CD8-positive, alpha-beta memory T cell (primary cell): ENCODE measurements around the gene GTF2A1. TPM values are rescaled to one million over a fixed set of nuclear protein-coding genes. Genes with fewer than 3 reads are reported as not detected.

Experiments
- CTCF ChIA-PET: fragments of 350-600 bp; sonication (Branson Sonifier 250); formaldehyde crosslinking; loops from one replicate; lab custom pipeline; 2021; ENCODE audit warnings: antibody characterized with exemption; lab: Charles Lee
- POLR2A ChIA-PET: fragments of 350-600 bp; sonication (Branson Sonifier 250); formaldehyde crosslinking; loops from one replicate; lab custom pipeline; 2021; ENCODE audit warnings: antibody characterized with exemption; lab: Charles Lee
- DNase-seq, 5 donors: peaks; one replicate each; pipeline versions ENCODE4 v3.0.0 to v3.0.0-alpha.2; 2020 to 2022; ENCODE audit warnings: mixed read lengths in 1 of 5
- H3K27ac ChIP-seq: one replicate; pipeline ENCODE4 v1.7.0; 2013; ENCODE audit warnings: low read depth, mild to moderate bottlenecking, low read length, moderate library complexity
- H3K27me3 ChIP-seq: 2 replicates; pipeline ENCODE4 v1.7.0; 2013; ENCODE audit warnings: low read length, mild to moderate bottlenecking; ENCODE audit not compliant: insufficient read depth, poor library complexity, severe bottlenecking
- H3K36me3 ChIP-seq: 2 replicates; pipeline ENCODE4 v1.7.0; 2013; ENCODE audit warnings: mild to moderate bottlenecking, low read length, moderate library complexity; ENCODE audit not compliant: insufficient read depth
- H3K4me1 ChIP-seq: 2 replicates; pipeline ENCODE4 v1.7.0; 2013; ENCODE audit warnings: mild to moderate bottlenecking, low read length, moderate library complexity; ENCODE audit not compliant: insufficient read depth
- H3K4me3 ChIP-seq: 2 replicates; pipeline ENCODE4 v1.7.0; 2013; ENCODE audit warnings: mild to moderate bottlenecking, low read length
- H3K9me3 ChIP-seq: 2 replicates; pipeline ENCODE4 v1.7.0; 2013; ENCODE audit warnings: mild to moderate bottlenecking, low read length
- H3K27ac Mint-ChIP-seq, 8 donors: one replicate each; pipeline ENCODE4 v1.8.0; 2020 to 2021; ENCODE audit warnings: mixed read lengths in 8 of 8, mild to moderate bottlenecking in 6 of 8, inconsistent platforms in 3 of 8, moderate library complexity in 3 of 8
- H3K27me3 Mint-ChIP-seq, 2 donors: one replicate each; pipeline ENCODE4 v1.8.0; 2020 to 2021; ENCODE audit warnings: mixed read lengths in 2 of 2, mild to moderate bottlenecking in 1 of 2, moderate library complexity in 1 of 2
- H3K36me3 Mint-ChIP-seq, 3 donors: one replicate each; pipeline ENCODE4 v1.8.0; 2020 to 2021; ENCODE audit warnings: mixed read lengths in 3 of 3, inconsistent platforms in 1 of 3, mild to moderate bottlenecking in 1 of 3
- H3K4me1 Mint-ChIP-seq, 3 donors: one replicate each; pipeline ENCODE4 v1.8.0; 2020 to 2021; ENCODE audit warnings: mixed read lengths in 3 of 3, inconsistent platforms in 1 of 3, mild to moderate bottlenecking in 1 of 3
- H3K4me3 Mint-ChIP-seq, 7 donors: one replicate each; pipeline ENCODE4 v1.8.0; 2020 to 2021; ENCODE audit warnings: mixed read lengths in 7 of 7, mild to moderate bottlenecking in 6 of 7, moderate library complexity in 4 of 7, inconsistent platforms in 2 of 7
- H3K9me3 Mint-ChIP-seq, 5 donors: one replicate each; pipeline ENCODE4 v1.8.0; 2020 to 2022; ENCODE audit warnings: mixed read lengths in 5 of 5, mild to moderate bottlenecking in 3 of 5, moderate library complexity in 2 of 5, inconsistent platforms in 1 of 5
- polyA plus RNA-seq: library from polyadenylated mRNA; unstranded; fragments of 300-500 nt; fragmentation: Illumina TruSeq; gene quantifications from one replicate; pipeline ENCODE4 v1.2.3, GENCODE V29; 2021
- total RNA-seq, 2 experiments: library from RNA; stranded (reverse); gene quantifications; one replicate each; pipeline ENCODE4 v1.2.3, GENCODE V29; 2021

GTF2A1 gene
- 10 to 100 TPM; 49.4 TPM for total RNA-seq
- polyA plus RNA-seq: 8.2 TPM

DNA sequence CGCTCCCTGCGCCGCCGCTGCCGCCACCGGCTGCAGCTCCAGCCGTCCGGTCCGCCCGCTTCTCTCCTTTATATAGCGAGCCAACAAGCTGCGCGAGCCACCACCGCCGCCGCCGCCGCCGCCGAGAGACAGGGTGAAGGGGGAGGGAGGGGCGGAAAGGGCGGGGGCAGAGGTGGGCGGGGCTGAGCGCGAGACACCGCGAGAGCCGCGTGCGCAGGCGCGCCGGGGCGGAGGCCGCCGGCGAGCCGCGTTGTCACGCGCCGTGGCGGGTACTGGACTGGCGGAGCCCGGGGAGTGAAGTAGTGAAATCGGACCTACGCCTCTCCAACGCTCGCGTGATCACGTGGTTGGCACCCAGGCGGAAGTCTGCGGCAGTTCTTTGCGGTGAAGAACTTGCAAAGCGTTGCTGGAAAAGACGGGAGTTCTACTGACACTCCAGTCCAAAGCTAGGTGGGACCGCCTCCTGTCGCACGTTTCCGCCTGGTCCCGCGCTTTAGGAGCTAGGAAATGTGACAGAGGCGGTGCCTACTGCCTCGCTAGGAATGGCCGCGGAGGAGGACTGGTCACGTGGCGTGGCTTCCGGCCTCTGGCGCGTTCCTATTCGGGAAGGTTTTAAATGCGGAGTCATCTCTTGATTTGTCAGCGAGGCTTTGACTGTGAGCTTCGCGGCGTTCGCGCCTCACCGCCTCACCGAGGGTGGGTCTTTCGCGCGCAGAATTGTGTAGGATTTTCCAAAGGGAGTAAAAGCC is at the start of gene GTF2A1:
GTF2A1 (minus strand) TSS at position 130 of the 749 bp plus-strand sequence. CDS start 441 bp downstream, outside the sequence.
- POLR2A ChIA-PET: interaction anchor here (0.6 to 2.1 kb wide), 11 partner anchors 38 to 313 kb away, joined by 3 to 24 read pairs (median 7); partner anchors contain the start of genes CEP128, SEL1L and TSHR
- Mint-ChIP-seq H3K27ac (peak within 1 kb of the TSS; percentile 97 to 100 (median 100)), H3K36me3 (peaks cover 0 to 27% (median 3%) of the 10 kb centered on the region in 3 donors), H3K27me3 (peaks cover 0 to 10% of the 10 kb centered on the region in 2 donors), H3K4me1 (peaks cover 33 to 46% (median 43%) of the 10 kb centered on the region in 3 donors), H3K4me3 (peak within 1 kb of the TSS; percentile 95 to 100 (median 100)), H3K9me3 (peaks cover 0 to 2% (median 2%) of the 10 kb centered on the region in 5 donors)
- Histone ChIP-seq H3K36me3 (no peaks in the 10 kb centered on the region), H3K4me3 (peak within 1 kb of the TSS; percentile 99), H3K9me3 (no peaks in the 10 kb centered on the region), H3K27me3 (no peaks in the 10 kb centered on the region), H3K27ac (peak within 1 kb of the TSS; percentile 100), H3K4me1 (peaks cover 32% of the 10 kb centered on the region)
- peak; percentile 93 to 97 (median 95) for DNase-seq
- CTCF ChIA-PET: interaction anchor here (1.1 to 1.8 kb wide), 3 partner anchors 51 to 290 kb away, joined by 4 to 7 read pairs (median 6); no protein-coding TSS in a partner anchor

DNA sequence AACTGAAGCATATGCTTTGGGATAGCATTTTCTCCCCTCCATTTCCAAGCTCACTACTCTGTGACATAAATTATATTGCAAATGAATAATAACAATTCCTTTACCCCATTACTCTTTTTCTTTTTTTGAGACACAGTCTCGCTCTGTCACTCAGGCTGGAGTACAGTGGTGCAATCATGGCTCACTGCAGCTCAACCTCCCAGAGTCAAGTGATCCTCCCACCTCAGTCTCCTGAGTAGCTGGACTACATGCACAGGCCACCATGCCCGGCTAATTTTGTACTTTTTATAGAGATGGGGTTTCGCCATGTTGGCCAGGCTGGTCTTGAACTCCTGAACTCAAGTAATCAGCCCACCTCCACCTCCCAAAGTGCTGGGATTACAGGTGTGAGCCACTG is 49.2 kb upstream of the GTF2A1 start:
- no peaks in the 10 kb centered on the region for H3K4me1 Mint-ChIP-seq
- Histone ChIP-seq H3K27me3 (no peaks in the 10 kb centered on the region), H3K36me3 (no peaks in the 10 kb centered on the region), H3K4me1 (no peaks in the 10 kb centered on the region), H3K4me3 (no peak overlapping the region), H3K27ac (no peak overlapping the region), H3K9me3 (no peaks in the 10 kb centered on the region)
- H3K9me3 Mint-ChIP-seq: no peaks in the 10 kb centered on the region
- no peak for DNase-seq
- ChIA-PET POLR2A (no interaction called here), CTCF (interaction anchor here (0.6 to 2.2 kb wide), 6 partner anchors 9 to 199 kb away, joined by 3 to 13 read pairs (median 4); no protein-coding TSS in a partner anchor)
- no peaks in the 10 kb centered on the region for H3K36me3 Mint-ChIP-seq
- H3K27me3 Mint-ChIP-seq: peaks cover 7 to 30% of the 10 kb centered on the region in 2 donors
- H3K4me3 Mint-ChIP-seq: no peak overlapping the region
- H3K27ac Mint-ChIP-seq: no peak overlapping the region

DNA sequence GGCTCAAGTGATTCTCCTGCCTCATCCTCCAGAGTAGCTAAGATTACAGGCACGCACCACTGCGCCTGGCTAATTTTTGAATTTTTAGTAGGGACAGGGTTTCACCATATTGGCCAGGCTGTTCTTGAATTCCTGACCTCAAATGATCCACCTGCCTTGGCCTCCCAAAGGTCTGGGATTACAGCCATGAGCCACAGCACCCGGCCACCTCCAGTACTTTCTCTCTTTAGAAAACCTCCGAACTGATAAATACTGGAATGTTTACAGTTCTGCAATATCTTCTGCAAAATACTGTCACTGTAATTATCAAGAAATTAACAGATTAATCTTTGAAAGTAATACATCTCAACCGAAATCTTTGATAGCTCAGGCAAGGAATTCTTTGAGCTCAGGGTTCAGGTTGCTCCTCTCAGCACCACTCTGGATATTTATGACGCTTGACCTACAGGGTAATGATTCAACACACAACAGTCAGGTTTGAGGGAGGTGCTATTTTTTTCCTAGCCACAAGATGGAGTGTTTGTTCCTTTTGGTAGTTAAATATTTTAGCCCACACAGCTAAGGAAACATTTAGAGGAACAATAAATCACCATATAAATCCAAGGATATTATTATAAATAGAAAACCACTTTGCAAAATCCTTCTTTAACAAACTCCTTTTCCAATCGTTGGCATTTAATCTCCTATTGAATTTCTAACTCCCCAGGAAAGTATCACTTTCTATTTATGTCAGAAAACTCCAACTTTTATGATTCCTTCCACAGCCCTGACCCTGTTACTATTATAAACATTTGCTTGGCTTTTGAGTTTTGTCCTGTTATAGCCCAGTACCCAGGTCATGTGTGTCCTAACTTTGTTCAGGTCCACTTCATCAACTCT is 48.6 kb upstream of the GTF2A1 start:
- Histone ChIP-seq H3K27me3 (no peaks in the 10 kb centered on the region), H3K27ac (no peak overlapping the region), H3K9me3 (no peaks in the 10 kb centered on the region), H3K4me1 (no peaks in the 10 kb centered on the region), H3K36me3 (no peaks in the 10 kb centered on the region), H3K4me3 (no peak overlapping the region)
- ChIA-PET POLR2A (no interaction called here), CTCF (interaction anchor here (0.6 to 2.2 kb wide), 7 partner anchors 9 to 1216 kb away, joined by 3 to 13 read pairs (median 4); no protein-coding TSS in a partner anchor)
- Mint-ChIP-seq H3K36me3 (no peaks in the 10 kb centered on the region), H3K4me1 (no peaks in the 10 kb centered on the region), H3K27ac (no peak overlapping the region), H3K27me3 (peaks cover 9 to 32% of the 10 kb centered on the region in 2 donors), H3K4me3 (no peak overlapping the region), H3K9me3 (no peaks in the 10 kb centered on the region)
- DNase-seq: peak in 2 of 5 donors; percentile 21 to 23

DNA sequence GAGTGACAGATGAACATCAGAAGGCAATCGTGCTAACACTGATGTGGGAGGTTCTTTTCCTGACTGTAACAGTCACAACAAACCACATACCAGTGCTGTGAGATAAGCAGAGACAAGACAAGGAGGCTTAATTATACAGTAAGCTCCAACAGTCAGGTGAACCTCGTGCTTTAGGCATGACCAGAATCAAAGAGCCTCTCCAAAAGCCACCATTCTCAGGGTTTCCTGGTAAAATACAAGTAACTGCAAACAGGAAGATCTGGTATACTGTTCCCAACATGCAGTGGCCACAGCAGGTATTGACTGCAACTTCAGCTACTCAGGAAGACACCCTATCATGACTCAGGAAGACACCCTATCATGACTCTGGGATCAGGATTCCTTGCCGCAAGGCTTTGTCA is 47.3 kb upstream of the GTF2A1 start:
- POLR2A ChIA-PET: no interaction called here
- Histone ChIP-seq H3K4me1 (no peaks in the 10 kb centered on the region), H3K36me3 (no peaks in the 10 kb centered on the region), H3K27ac (no peak overlapping the region), H3K4me3 (no peak overlapping the region), H3K27me3 (no peaks in the 10 kb centered on the region), H3K9me3 (no peaks in the 10 kb centered on the region)
- Mint-ChIP-seq H3K27me3 (peaks cover 9 to 41% of the 10 kb centered on the region in 2 donors), H3K9me3 (no peaks in the 10 kb centered on the region), H3K4me1 (no peaks in the 10 kb centered on the region), H3K27ac (no peak overlapping the region), H3K36me3 (no peaks in the 10 kb centered on the region), H3K4me3 (no peak overlapping the region)
- DNase-seq: no peak
- CTCF ChIA-PET: interaction anchor here (1.5 to 1.9 kb wide), 3 partner anchors 46 to 197 kb away, joined by 4 to 5 read pairs (median 4); no protein-coding TSS in a partner anchor

DNA sequence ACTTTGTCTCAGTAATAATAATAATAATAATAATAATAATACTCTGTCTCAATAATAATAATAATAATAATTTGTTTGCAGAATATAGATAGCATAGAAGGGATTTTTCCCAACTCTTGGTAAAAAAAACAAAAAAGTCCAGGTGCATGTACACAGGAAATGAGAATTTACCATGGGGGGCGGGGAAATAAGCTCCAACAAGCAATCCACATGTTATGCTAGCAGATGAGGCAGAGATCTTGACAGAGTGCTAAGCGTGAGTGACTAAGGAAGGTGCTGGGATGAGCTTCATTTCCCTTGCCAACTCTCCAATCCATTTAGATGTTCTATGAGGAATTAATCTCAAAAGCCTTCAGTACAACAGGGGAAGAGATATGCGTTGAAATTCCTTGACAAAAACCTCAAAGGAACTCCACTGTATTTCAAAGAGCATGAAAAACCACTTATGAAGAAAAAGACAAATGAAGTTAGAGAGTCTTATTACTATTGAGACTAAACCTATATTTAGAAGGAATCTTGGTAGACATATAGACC is 44.9 kb upstream of the GTF2A1 start:
- peaks cover 12 to 57% of the 10 kb centered on the region in 2 donors for H3K27me3 Mint-ChIP-seq
- no peaks in the 10 kb centered on the region for H3K4me1 Mint-ChIP-seq
- no peaks in the 10 kb centered on the region for H3K9me3 ChIP-seq
- H3K27ac Mint-ChIP-seq: no peak overlapping the region
- no peaks in the 10 kb centered on the region for H3K4me1 ChIP-seq
- H3K36me3 Mint-ChIP-seq: no peaks in the 10 kb centered on the region
- no peaks in the 10 kb centered on the region for H3K9me3 Mint-ChIP-seq
- no peak overlapping the region for H3K4me3 Mint-ChIP-seq
- no peaks in the 10 kb centered on the region for H3K27me3 ChIP-seq
- H3K4me3 ChIP-seq: no peak overlapping the region
- POLR2A ChIA-PET: no interaction called here
- DNase-seq: no peak
- H3K27ac ChIP-seq: no peak overlapping the region
- CTCF ChIA-PET: interaction anchor here (1.1 kb wide), 1 partner anchor 199 kb away, joined by 6 read pairs; no protein-coding TSS in a partner anchor
- H3K36me3 ChIP-seq: no peaks in the 10 kb centered on the region

GRCh38 chr14:81264671-81265070 is 43.9 kb upstream of the GTF2A1 start:
- no peak overlapping the region for H3K27ac ChIP-seq
- no peak overlapping the region for H3K4me3 Mint-ChIP-seq

GRCh38 chr14:81263777-81264410 is 43.1 kb upstream of the GTF2A1 start:
- Histone ChIP-seq H3K36me3 (no peaks in the 10 kb centered on the region), H3K4me1 (no peaks in the 10 kb centered on the region), H3K4me3 (no peak overlapping the region), H3K27me3 (no peaks in the 10 kb centered on the region), H3K27ac (no peak overlapping the region), H3K9me3 (no peaks in the 10 kb centered on the region)
- Mint-ChIP-seq H3K27me3 (peaks cover 15 to 64% of the 10 kb centered on the region in 2 donors), H3K36me3 (no peaks in the 10 kb centered on the region), H3K9me3 (no peaks in the 10 kb centered on the region), H3K4me1 (no peaks in the 10 kb centered on the region), H3K27ac (no peak overlapping the region), H3K4me3 (no peak overlapping the region)
- ChIA-PET POLR2A (no interaction called here), CTCF (interaction anchor here (0.8 kb wide), 1 partner anchor 189 kb away, joined by 3 read pairs; no protein-coding TSS in a partner anchor)
- no peak for DNase-seq

More at GRCh38 chr14:81264671-81265070, 43.9 kb upstream of the GTF2A1 start:
- H3K4me1 Mint-ChIP-seq: no peaks in the 10 kb centered on the region
- H3K27me3 Mint-ChIP-seq: peaks cover 12 to 64% of the 10 kb centered on the region in 2 donors
- no peak overlapping the region for H3K4me3 ChIP-seq
- DNase-seq: no peak
- no peaks in the 10 kb centered on the region for H3K36me3 ChIP-seq
- no peaks in the 10 kb centered on the region for H3K27me3 ChIP-seq
- POLR2A ChIA-PET: no interaction called here
- no peaks in the 10 kb centered on the region for H3K9me3 Mint-ChIP-seq
- no peak overlapping the region for H3K27ac Mint-ChIP-seq
- H3K9me3 ChIP-seq: no peaks in the 10 kb centered on the region
- H3K4me1 ChIP-seq: no peaks in the 10 kb centered on the region
- CTCF ChIA-PET: interaction anchor here (0.8 kb wide), 1 partner anchor 189 kb away, joined by 3 read pairs; no protein-coding TSS in a partner anchor
- no peaks in the 10 kb centered on the region for H3K36me3 Mint-ChIP-seq
